NCI-H2171 (cell line): Measurements from ENCODE around the gene OR6C65.

Experiments
- DNase-seq: peaks from one replicate; lab custom pipeline; 2025; lab: John Stamatoyannopoulos, UW

OR6C65 gene

GRCh38 chr12:55446326-55446725 lies 46.0 kb downstream of the OR6C65 start:
- DNase-seq: no peak

- no peak for DNase-seq
Observed at GRCh38 chr12:55448825-55449224, 48.5 kb downstream of the OR6C65 start.
